Activated gamma-delta T cell (primary cell): ENCODE data around the gene SNX7.

ENCODE experiments used
- DNase-seq: peaks from one replicate; lab custom pipeline; 2025; lab: John Stamatoyannopoulos, UW
- total RNA-seq, 2 donors: gene quantifications; one replicate each; lab custom pipeline; 2026; lab: John Stamatoyannopoulos, UW

Gene SNX7, protein sequence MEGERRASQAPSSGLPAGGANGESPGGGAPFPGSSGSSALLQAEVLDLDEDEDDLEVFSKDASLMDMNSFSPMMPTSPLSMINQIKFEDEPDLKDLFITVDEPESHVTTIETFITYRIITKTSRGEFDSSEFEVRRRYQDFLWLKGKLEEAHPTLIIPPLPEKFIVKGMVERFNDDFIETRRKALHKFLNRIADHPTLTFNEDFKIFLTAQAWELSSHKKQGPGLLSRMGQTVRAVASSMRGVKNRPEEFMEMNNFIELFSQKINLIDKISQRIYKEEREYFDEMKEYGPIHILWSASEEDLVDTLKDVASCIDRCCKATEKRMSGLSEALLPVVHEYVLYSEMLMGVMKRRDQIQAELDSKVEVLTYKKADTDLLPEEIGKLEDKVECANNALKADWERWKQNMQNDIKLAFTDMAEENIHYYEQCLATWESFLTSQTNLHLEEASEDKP
- 0 to 0.52 reads per million in 2 donors for total RNA-seq

DNA sequence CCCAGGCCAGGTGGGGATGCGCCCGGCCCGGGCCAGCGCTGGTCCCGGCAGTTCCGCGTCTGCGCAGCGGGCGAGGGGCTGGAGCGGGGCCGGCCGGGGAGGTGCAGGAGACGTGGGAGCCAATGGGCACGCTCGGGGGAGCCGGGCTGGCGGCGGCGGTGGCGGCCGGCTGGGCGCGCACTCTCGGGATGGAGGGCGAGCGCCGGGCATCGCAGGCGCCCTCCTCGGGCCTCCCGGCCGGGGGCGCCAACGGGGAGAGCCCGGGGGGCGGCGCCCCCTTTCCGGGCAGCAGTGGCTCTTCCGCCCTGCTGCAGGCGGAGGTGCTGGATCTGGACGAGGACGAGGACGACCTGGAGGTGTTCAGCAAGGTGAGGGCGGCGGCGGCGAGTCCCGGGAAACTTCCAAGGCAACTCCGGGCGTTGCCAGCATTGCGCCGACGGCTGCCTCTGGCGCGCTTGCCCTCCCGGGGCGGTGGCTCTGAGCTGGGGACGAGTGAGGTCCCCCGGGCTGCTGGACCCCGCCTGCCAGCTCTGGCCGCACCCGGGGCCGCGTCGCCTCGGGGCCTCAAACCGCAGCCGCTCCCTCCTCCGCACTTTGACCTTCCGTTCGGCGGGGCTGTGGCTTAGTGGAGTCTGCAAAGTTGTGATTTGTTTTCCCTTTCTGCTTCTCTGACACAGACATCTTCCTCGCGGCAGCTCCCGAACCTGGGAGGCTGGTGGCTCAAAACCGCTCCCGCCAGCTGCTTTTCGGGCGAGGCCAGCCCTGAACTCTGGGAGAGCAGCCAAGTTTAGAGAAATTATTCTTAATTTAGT is at the start of gene SNX7:
Gene SNX7 (plus strand): TSS at position 178 of the 812 bp plus-strand sequence. CDS start 11 bp downstream, at position 189.
- DNase-seq, result no peak

DNA sequence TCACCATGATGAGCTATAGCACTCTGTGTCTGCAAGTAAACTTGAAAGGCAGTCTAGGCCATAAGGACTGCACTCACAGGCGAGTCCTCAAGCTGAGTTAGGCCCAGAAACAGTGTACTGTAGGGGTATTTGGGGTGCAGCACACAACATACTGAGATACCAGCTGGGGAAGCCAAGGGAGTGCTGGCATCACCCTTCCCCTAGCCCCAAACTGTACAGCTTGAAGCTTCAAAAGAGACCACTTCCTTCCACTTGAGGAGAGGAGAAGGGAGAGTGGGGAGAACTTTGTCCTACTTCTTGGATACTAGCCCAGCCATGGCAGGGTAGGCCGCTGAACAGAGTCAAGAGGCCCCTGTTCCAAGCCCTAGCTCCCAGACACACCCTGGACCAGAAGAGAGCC is 24.2 kb upstream of the SNX7 start:
- DNase-seq, result no peak

DNA sequence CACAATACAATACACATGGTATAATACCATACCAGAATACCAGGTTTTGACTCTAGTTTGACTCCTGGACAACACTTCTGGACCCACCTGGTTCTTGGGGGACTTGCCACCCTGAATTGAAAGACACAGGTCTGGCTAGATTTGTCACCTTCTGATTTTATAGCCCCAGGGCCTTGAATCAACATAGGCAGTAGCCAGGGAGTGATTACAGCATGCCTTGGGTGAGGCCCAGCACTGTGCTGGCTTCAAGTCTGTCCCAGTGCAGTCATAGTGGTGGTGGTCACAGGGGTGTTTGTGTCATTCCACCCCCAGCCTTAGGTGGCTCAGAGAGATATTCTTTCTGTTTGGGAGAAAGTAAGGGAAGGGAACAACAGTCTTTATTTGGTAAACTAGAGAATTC is 23.3 kb upstream of the SNX7 start:
- DNase-seq, result no peak

DNA sequence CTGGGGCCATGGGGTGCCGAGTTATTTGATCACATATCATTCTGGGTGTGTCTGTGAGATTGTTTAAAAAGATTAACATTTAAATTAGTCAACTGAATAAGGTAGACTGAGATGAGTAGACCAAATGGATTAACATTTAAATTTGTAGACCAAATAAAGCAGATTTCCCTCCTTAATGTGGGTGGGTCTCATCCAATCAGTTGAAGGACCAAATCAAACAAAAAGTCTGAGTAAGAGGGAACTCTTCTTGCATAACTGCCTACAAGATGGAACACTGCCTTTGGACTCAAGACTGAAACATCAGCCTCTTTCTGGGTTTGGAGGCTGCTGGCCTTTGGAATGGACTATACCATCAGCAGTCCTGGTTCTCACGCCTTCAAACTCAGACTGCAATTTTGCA is 17.0 kb upstream of the SNX7 start:
- no peak for DNase-seq

DNA sequence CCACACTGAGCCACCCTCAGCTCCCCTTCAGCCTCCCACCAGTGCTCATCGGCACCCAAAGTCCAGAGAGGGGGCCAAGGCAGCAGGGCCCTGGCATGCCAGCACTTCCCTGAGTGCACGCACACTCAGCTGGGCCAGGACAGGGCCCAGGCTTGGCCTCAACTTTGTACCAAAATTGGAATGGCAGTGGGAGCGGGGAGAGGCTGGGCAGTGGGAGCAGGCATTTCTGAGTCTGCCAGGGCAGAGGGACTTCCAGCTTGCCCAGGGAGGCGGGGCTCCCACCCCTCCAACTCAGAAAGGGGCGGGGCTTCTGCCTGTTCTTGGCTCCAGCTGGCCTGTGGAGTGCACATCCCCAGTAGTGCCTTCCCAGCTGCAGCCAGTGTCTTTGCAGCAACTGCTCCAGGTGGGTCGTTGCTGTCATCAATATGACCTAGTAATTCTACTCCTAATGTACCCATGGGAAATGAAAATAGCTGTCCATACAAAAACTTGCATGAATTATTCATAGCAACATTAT is 10.3 kb upstream of the SNX7 start:
- DNase-seq, result no peak

DNA sequence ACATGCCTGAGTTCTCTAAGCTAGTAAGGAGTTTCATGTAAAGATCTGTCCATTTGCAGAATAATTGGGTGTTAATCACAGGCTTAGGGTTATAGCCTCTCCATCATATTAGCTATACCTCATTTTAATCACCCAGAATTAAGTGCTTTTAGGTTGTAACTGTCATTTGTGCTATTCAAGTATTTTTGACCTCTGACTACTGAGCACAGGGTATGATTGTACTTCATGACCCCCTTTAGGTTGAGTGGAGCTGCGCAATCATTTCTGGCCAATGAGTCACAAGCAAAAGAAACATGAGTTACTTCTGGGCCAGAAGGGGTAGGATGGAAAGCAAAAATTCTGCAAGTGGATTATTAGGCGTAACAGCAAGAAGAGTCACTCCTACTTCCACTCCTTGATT is 8.4 kb upstream of the SNX7 start:
- DNase-seq, result no peak

DNA sequence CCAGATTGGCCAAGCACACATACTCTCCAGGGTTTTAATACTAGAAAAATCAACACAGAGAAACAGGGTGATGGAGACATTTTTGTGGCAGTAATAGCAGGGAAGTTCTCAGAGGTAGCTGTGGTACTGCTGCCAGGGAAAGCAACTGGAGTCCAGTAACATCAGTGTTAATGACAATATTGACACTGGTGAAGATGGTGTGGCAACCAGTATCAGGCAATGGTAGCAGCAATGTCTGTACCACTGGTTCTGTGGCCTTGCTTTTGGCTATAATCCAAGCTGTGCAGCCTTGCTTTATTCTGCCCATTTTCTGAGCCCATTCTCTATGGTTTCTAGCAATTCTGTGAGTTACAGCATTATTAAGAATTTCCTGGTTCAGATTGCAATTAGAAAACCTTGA is 1.6 kb upstream of the SNX7 start:
- no peak for DNase-seq

DNA sequence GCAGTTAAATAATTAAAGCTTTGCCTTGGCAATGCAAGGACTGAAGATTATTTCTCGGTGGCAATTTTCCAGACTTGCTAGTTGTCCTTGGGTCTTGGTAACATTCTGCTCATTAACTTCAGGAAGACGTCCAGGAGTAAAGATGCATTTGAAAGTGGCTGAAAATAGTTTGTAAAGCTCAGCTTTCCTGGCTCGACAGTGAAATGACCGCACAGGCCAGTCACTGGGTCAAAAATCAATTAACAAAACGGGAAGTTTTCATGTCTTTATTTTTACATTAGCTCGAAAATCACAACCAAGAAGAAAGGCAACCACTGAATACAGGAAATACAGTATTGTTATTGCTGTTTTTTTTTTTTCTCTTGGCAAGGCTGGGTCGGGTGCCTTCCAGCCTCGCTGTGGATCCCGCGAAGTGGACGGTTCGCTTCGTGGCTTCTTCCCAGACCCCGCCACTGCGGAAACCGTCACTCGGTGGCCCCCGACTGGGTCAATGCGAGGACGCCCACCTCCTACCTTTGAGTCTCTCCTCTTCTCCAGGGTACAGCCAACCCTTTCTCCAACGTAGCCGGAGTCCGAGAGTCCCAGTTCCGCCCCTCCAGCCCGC is 479 bp upstream of the SNX7 start:
- no peak for DNase-seq

DNA sequence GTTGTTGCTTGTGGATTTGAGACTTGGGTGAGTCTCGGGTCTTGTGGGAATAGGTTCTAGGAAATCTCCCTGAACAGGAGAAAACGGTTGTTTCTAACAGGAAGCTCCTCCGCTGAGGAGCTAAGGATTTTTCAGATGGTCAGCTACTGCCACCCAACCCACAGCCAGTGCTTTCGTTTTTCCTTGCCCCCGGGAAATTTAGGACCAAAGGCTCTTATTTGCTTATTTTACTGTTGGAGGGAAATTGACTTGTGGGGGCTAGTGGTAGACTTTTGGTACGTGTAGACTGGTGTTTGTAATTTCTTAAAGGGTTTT is 792 bp downstream of the SNX7 start:
- DNase-seq, result no peak

DNA sequence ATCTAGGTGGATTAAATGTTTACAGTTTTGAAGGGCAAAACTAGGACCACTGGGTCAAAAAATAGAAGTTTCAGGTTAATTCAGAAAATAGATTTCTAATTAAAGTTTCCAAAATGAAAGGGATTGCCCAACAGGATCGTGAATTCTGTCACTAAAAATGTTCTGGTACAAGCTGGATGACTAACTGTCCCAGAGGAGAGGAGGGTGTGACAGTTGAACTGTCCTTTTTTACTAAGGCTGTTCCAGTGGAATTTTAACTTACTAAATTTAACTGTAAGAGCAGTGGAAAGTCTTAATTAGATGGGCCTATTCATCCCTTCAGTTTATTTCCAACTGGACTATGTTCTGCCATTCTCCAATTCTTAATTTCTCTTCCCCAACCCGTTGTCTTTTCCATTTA is 7.2 kb downstream of the SNX7 start:
- no peak for DNase-seq

DNA sequence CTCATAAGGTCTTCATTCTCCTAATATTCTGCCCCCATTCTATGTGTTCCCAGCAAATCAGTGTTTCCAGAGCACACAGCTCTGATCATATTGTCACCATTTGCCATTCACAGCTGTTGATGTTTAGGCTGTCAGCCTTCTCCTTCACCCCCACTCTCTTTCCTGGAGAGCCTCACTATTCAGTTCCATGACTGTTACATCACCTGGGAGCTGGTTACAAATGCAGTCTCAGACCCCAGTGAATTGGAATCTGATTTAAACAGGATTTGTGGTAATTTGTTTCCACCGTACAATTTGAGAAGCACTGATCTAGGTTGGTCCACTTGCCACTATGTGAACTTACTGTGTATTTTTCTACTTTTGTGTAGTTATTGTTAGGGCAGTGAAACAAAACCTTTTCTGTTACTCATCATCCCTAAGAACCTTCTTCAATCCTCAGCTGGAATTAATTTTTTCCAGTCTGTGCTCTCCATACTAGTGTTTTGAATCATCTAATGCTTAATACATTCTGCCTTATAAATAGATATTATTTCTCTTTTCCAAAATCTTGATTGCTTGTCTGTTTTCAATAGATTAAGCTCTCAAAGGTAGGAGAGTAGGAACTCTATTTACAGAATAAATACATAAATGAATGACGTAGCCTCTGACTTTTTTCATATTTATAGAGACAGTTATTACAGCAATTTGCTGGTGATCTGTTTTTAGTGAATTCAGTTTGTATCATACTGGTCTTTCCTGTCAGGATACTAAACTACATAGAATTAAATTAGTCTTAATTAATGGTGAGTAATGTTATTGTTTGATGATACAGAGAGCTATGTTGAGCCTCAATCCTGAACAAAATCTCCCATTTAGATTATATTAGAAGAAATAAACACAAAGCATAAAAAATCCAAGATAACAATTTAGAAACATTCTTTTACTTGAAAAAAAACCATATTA is 8.1 kb downstream of the SNX7 start:
- DNase-seq, result no peak

DNA sequence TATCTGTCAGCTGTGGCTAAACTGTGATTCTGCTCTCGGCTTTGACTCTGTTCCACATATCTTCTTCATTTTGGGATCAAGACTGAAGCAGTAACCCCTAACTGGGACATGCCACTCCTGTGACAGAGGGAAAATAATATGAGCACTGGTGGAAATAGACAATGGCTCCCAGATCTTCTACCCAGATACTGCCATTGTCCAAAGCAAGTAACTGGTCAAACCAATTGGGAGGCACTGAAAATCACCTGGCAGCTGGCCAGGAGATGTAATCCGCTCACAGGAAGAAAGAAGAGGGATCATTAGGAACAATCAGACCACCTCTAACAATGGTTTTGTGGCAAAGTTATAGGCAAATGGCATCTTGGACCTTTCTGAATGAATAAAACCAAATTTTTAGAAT is 10.7 kb downstream of the SNX7 start:
- DNase-seq, result no peak

DNA sequence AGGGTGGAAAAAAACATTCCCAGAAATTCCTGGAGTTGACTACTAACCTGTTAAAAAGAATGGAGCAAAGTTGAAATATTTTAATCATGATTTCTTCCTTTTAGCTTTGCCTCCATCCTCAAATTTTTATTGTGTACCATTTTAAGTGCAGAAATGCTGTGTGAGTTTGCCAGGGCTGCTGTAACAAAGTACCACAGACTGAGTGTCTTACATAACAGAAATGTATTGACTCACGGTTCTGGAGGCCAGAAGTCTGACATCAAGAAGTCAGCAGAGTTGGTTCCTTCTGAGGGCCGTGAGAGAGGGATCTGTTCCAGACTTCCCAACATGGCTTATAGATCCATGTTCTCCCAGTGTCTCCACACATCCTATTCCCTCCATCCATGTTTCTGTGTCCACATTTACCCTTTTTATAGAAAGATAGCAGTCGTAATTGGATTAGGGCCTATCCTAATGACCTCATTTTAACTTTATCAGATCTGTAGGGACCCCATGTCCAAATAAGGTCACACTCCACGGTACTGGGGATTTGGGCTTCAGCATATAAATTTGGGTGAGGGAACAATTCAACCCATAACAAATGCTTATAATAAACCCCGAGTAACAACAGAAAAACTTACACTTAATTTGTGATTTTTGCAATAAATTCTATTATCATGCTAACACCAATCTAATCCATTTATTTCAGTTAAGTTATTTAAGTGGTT is 12.7 kb downstream of the SNX7 start:
- DNase-seq, result no peak

DNA sequence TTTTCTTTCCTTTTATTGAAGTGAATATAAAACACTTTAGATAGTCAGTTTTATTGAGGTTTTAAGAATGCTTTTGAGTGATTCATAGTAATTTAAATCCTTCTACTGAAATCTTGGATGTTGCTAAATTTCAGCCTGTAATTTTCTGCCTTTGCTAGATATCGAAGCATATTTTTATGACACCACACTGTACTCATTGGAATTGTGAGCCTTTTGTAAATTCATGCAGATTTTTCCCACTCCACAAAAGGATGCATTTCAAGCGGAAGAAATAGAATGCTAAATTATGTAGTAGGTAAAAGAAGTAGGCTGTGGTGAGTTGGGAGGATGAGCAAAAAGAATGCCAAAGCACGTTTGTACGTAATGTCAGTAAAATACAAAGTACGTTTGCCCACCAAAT is 13.8 kb downstream of the SNX7 start:
- no peak for DNase-seq

DNA sequence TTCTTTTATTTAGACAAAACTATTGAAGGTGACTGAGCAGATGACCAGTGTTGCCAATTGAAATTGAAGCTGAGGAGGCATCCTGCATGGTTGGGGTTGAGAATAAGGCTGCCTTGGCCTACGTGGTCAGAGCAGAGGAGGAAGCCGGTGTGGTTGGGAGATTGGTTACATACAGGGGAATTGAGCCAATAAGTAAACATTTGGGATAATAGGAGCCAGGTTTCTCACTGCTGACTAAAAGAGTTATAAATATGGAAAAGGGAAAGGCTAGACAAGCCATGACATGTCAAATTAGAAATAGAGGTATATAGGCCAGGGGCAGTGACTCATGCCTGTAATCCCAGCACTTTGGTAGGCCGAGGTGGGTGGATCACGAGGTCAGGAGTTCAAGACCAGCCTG is 15.8 kb downstream of the SNX7 start:
- no peak for DNase-seq

DNA sequence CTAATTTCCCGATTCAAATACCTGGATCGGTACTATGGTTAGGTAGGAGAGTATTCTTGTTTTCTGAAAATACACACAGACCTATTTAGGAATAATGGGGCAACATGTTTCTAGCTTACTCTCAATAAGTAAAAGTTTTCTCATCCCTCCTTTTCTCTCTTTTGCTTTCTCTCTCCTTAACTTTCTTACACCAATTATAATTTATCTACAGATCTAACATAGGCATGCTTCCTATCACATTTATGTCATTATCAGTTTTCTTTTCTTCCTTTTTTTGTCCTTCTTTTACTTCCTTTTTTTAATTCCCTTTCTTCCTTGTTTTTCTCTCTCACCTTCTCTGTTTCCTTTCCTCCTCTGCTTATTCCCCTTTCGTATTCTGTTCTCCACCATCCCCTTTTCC is 20.3 kb downstream of the SNX7 start:
- no peak for DNase-seq

DNA sequence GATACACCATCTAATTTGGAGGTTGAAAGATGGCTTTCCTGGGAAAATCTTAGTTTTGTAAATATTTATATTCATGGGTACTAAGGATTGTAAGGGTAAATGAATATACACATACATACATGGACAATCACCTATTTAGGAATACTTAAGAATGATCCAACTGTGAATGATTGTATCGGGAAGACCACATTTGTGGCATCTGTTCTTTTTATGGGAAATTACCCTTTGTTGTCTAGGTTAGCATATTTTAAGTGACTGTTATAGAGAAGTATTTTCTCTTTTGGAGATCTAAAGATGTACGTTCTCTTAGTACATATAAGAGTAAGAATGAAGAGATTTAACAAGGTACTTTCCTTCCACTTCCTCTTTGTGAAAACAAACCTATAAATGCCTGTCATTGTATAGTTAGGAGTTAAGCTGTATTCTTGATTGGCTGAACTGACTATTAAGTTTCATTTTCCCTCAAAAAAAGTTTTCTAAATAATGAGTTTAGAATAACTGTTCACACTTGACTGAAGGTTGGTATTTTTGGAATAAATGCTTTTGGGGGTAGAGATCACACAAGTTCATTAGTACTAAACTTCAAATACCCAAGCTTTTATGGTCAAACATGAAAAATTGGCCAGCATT is 26.7 kb downstream of the SNX7 start:
- no peak for DNase-seq

DNA sequence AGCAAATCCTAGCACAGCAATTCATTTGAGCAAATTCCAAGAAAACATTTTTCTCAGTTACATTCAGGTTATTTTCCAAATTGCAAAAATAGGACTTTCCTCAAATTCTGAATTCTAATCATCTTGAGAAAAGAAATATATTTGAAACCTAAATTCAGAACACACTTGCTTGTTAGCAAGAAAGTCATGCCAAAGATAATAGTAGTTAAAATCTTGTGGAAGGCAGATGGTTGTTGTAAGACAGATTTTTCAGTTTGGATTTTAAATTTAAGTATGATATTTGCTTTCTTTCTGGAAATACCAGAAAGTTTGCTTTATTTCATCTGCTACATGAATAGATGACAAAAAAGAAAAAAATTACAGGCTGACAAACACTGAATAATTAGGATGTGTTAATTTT is 29.1 kb downstream of the SNX7 start:
- DNase-seq, result no peak

DNA sequence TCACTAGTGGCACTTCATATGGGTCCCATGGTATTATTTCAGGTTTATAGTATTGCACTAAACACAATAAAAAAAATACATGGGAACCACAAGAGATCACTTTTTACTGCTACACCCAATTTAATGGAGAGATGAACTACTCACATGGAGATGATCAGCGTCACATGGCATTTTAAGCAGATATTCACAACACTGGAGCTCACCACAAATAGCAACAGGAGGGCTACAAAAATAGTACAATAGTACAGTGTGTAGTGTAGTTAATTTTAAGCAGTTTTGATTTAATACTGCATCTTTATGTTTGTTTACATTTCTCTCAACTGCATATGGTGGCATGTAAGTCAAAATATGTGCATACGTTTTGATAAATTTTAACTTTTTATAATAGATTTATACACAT is 31.0 kb downstream of the SNX7 start:
- no peak for DNase-seq

DNA sequence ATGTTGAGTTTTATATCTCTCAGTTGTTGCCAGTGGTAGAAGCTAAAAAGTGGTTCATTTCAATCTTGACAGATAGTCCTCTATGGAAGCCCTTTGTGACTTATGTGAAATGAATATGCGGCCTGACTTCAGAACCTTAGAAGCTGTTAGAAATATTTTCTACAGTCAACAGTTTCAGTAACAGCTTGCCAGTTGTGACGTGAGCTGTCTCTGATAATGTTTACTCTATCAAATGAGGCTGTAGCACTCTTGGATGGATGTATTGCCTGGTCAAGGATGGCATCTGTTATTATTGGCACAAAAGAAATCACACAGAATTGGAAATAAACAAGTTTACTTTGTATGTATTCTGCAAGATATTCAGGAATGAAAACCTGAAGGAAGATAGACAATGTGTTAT is 31.9 kb downstream of the SNX7 start:
- no peak for DNase-seq
